GM19025 (cell line): ENCODE measurements around the gene PCP4.
"Not testable (repeated sequence)": the region's sequence is repeated elsewhere in the genome, so short reads cannot be mapped to it uniquely, and the experiment has no call there.

Source experiments
- ATAC-seq: cut with Tn5 transposase; IDR thresholded peaks from one replicate; pipeline ENCODE4 v1.9.1; 2021; ENCODE audit warnings: mild to moderate bottlenecking, low read depth, moderate library complexity; ENCODE audit not compliant: unreplicated experiment

The PCP4 gene

GRCh38 chr21:39860600-39860999 is 6.6 kb upstream of the PCP4 start:
- no peak for ATAC-seq

- ATAC-seq: no peak
These were observed 4.1 kb upstream of the PCP4 start for GRCh38 chr21:39863111-39863510.

GRCh38 chr21:39866093-39866492 is 1.1 kb upstream of the PCP4 start:
- no peak for ATAC-seq

GRCh38 chr21:39869141-39869818 is 2.0 kb downstream of the PCP4 start:
- no peak for ATAC-seq

GRCh38 chr21:39873687-39874086 is 6.4 kb downstream of the PCP4 start:
- ATAC-seq: no peak

GRCh38 chr21:39874206-39874605 is 7.0 kb downstream of the PCP4 start:
- no peak for ATAC-seq

GRCh38 chr21:39874759-39875158 is 7.5 kb downstream of the PCP4 start:
- no peak for ATAC-seq

- ATAC-seq: no peak
These were observed 14.4 kb downstream of the PCP4 start for GRCh38 chr21:39881661-39882060.

GRCh38 chr21:39882151-39882838 is 15.1 kb downstream of the PCP4 start:
- no peak for ATAC-seq

GRCh38 chr21:39882839-39883195 is 15.6 kb downstream of the PCP4 start:
- ATAC-seq: no peak

GRCh38 chr21:39885119-39885848 is 18.0 kb downstream of the PCP4 start:
- no peak for ATAC-seq

GRCh38 chr21:39888848-39889247 is 21.6 kb downstream of the PCP4 start:
- ATAC-seq: no peak

- ATAC-seq: no peak
These were observed 23.9 kb downstream of the PCP4 start for GRCh38 chr21:39891111-39891510.

GRCh38 chr21:39891863-39892262 is 24.6 kb downstream of the PCP4 start:
- not testable (repeated sequence) for ATAC-seq

- ATAC-seq: no peak
These were observed 33.3 kb downstream of the PCP4 start for GRCh38 chr21:39900491-39900890.

- ATAC-seq: no peak
These were observed 33.7 kb downstream of the PCP4 start for GRCh38 chr21:39900911-39901310.

- ATAC-seq: no peak
These were observed 35.7 kb downstream of the PCP4 start for GRCh38 chr21:39902986-39903385.

- no peak for ATAC-seq
These were observed 37.2 kb downstream of the PCP4 start for GRCh38 chr21:39904457-39904856.

GRCh38 chr21:39908265-39908923 is 41.2 kb downstream of the PCP4 start:
- no peak for ATAC-seq

GRCh38 chr21:39911286-39912199 is 44.3 kb downstream of the PCP4 start:
- ATAC-seq: no peak
